PC-9 (cell line): ENCODE results near the gene GPD1.

Experiments used
- EZH2 ChIP-seq: fragments of 200-600 bp; sonication (generic); IDR thresholded peaks from 2 replicates; pipeline ENCODE4 v1.8.0; 2017; ENCODE audit warnings: antibody characterized with exemption, low read depth
- TF ChIP-seq, protein P1 (sequence below): fragments of 200-600 bp; sonication (generic); conservative IDR thresholded peaks from 2 replicates; pipeline ENCODE4 v1.6.1; 2017; ENCODE audit warnings: mixed run types, antibody characterized with exemption, mild to moderate bottlenecking, moderate library complexity

DNA sequence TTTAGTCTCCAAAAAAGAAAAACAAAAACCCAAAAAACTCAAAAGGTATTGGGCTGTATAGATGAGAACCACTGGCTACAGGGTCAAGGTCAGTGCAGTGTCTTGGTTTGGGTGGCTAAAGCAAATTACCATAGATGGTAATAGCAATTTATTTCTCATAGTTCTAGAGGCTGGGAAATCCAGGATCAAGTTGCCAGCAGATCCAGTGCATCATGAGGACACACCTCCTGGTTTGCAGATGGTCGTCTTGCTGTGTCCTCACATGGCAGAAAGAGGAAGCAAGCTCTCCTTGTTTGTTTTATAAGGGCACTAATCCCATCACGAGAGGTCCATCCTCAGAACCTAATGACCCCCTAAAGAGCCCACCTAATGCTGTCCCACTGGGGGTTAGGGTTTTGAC lies 19.4 kb downstream of the GPD1 start:
- TF ChIP-seq, protein P1, sequence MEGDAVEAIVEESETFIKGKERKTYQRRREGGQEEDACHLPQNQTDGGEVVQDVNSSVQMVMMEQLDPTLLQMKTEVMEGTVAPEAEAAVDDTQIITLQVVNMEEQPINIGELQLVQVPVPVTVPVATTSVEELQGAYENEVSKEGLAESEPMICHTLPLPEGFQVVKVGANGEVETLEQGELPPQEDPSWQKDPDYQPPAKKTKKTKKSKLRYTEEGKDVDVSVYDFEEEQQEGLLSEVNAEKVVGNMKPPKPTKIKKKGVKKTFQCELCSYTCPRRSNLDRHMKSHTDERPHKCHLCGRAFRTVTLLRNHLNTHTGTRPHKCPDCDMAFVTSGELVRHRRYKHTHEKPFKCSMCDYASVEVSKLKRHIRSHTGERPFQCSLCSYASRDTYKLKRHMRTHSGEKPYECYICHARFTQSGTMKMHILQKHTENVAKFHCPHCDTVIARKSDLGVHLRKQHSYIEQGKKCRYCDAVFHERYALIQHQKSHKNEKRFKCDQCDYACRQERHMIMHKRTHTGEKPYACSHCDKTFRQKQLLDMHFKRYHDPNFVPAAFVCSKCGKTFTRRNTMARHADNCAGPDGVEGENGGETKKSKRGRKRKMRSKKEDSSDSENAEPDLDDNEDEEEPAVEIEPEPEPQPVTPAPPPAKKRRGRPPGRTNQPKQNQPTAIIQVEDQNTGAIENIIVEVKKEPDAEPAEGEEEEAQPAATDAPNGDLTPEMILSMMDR: no peak
- TF ChIP-seq EZH2: no peak
